Breast epithelium (tissue), 4 donors: ENCODE results near the gene ZMYM2. TPM values are rescaled to one million over a fixed set of nuclear protein-coding genes. Genes with fewer than 3 reads are reported as not detected.
A peak's percentile ranks its signal among the peaks of the same experiment; 100 is the strongest.

ENCODE experiments used
- DNase-seq, 2 donors: peaks; one replicate each; pipeline ENCODE4 v3.0.0-alpha.2; 2019; ENCODE audit warnings: low spot score in 2 of 2
- H3K27ac ChIP-seq, 2 donors: fragments of 200-600 bp; sonication (generic) in 1 of 2; one replicate each; pipeline ENCODE4 v1.5.1; 2016 to 2019; ENCODE audit warnings: mild to moderate bottlenecking in 1 of 2
- H3K27me3 ChIP-seq, 2 donors: fragments of 200-600 bp; sonication (generic) in 1 of 2; one replicate each; pipeline versions ENCODE4 v1.5.1 to v1.6.0; 2017 to 2019; ENCODE audit warnings: control low read depth in 1 of 2, mild to moderate bottlenecking in 1 of 2
- H3K36me3 ChIP-seq: fragments of 200-600 bp; one replicate; pipeline ENCODE4 v1.5.1; 2019
- H3K4me1 ChIP-seq, 2 donors: fragments of 200-600 bp; sonication (generic); one replicate each; pipeline ENCODE4 v1.5.1; 2016 to 2019; ENCODE audit warnings: control low read depth in 1 of 2
- H3K4me3 ChIP-seq, 3 donors: fragments of 200-600 bp; sonication (generic); 1 replicate in 2 of 3; 2 replicates in 1 of 3; pipeline ENCODE4 v1.5.1; 2016 to 2019; ENCODE audit warnings: mild to moderate bottlenecking in 3 of 3, moderate library complexity in 2 of 3
- H3K9me3 ChIP-seq, 2 donors: fragments of 200-600 bp; sonication (generic) in 1 of 2; one replicate each; pipeline ENCODE4 v1.5.1; 2016 to 2019; ENCODE audit warnings: control low read depth in 1 of 2
- CTCF ChIP-seq, 3 donors: fragments of 450-650 bp; IDR thresholded peaks; one replicate each; pipeline ENCODE4 v1.5.1; 2016 to 2017; ENCODE audit warnings: antibody characterized with exemption in 3 of 3, mild to moderate bottlenecking in 3 of 3, moderate library complexity in 3 of 3
- POLR2A ChIP-seq: fragments of 450-650 bp; IDR thresholded peaks from one replicate; pipeline ENCODE4 v1.6.1; 2016; ENCODE audit warnings: antibody characterized with exemption, mild to moderate bottlenecking, moderate library complexity
- POLR2AphosphoS5 ChIP-seq, 3 donors: sonication (generic); formaldehyde crosslinking; IDR thresholded peaks; one replicate each; pipeline ENCODE4 v1.6.1; 2017; ENCODE audit warnings: antibody characterized with exemption in 3 of 3
- intact Hi-C: fragments of 100-400 bp; cut with DNase I; formaldehyde crosslinking; loops from one replicate; pipeline ENCODE4 v1.15.1; 2023; ENCODE audit warnings: low total_unique reads
- total RNA-seq, 3 donors: library from RNA; depleted of rRNA; stranded (reverse); fragments of >200 nt; gene quantifications; one replicate each; pipeline ENCODE4 v1.1.0, GENCODE V29; 2016

ZMYM2 gene
- 100 to 1,000 TPM in 1 of 3 donors, 10 to 100 TPM in 2; 76.5 to 118 (median 93.1) TPM for total RNA-seq

GRCh38 chr13:19958155-19959111 is at the start of gene ZMYM2:
ZMYM2 (plus strand) TSS chr13:19958727; CDS start chr13:19993073, 34,346 bp downstream.
- Histone ChIP-seq H3K4me1 (peaks cover 0 to 12% of the 10 kb centered on the region in 2 donors), H3K27me3 (no peaks in the 10 kb centered on the region), H3K27ac (peak within 1 kb of the TSS; percentile 97 to 99), H3K9me3 (no peaks in the 10 kb centered on the region), H3K4me3 (peak within 1 kb of the TSS; percentile 88 to 89 (median 88)), H3K36me3 (no peaks in the 10 kb centered on the region)
- peak; percentile 97 to 98 for DNase-seq
- intact Hi-C loops: loop anchor here (5.0 kb wide), 2 partner anchors 96 to 326 kb away; partner anchors contain the start of genes MPHOSPH8 and ZMYM5
- peak; percentile 71 for TF ChIP-seq POLR2A
- no peak for TF ChIP-seq CTCF (IDR thresholded peaks at IDR 0.05)
- TF ChIP-seq POLR2AphosphoS5 (IDR thresholded peaks at IDR 0.05): peak in 2 of 3 donors; percentile 55 to 66

DNA sequence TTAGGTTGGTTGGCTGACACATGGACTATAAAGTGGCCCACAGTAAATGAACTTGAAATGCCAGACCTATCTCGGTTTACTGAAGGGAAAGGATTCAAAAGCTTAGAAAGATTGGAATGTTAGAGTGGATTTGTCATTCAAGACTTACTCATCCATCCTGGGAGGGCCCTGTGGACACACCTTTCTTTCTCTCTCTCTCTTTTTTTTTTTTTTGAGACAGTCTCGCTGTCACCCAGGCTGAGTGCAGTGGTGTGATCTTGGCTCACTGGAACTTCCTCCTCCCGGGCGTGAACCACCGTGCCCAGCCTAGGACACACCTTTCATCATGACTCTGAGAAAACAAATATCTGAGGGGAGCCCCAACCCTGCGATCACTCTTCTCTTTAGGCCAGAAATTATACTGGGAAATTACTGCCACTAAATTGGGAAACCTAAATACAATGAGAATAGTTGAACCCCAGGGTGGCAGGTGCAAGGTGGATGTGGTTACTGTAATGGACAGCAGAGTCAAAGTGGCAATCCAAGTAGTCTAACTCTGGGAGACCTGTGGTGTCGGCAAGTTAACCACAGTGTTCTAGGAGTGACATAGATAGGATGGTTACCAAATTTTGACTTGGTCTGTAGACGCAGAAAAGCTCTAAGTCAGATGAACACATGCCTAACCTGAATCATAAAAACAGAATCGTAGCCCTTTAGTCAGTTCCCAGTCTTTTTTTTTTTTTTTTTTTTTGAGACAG is 48.0 kb upstream of the ZMYM2 start:
- no peaks in the 10 kb centered on the region for H3K9me3 ChIP-seq
- TF ChIP-seq CTCF (IDR thresholded peaks at IDR 0.05) (no peak), POLR2A (no peak), POLR2AphosphoS5 (IDR thresholded peaks at IDR 0.05) (no peak)
- H3K27me3 ChIP-seq: no peaks in the 10 kb centered on the region
- no peaks in the 10 kb centered on the region for H3K36me3 ChIP-seq
- no peak for DNase-seq
- no peaks in the 10 kb centered on the region for H3K4me1 ChIP-seq
- no peak overlapping the region for H3K27ac ChIP-seq
- intact Hi-C loops: no loop called here
- H3K4me3 ChIP-seq: no peak overlapping the region

DNA sequence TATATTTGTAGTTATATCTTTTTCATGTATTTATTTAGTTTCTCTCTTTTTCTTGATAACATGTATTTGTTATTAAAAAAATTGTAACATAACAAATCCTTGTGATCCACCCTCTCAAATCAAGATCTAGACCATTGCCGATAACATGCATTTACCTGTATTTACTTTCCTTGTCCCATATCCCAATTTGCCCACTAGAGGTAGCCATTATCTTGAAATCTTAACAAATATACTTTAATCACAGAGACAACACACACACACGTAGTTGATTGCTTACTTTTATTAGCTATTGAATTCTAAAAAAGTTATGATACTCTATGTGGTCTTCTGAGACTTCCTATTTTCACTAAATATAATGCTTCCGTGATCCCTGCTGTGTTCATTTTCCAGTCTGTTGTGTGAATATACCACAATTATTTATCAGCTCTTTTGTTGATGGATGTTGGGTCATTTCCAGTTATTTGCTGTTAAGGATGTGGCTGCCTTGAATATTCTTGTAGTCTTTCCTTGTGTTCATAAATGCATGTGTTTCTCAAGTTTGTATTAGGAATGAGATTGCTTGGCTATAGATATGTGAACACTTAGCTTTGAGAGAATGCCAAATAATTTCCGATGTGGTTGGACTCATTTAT is 31.3 kb upstream of the ZMYM2 start:
- H3K9me3 ChIP-seq: no peaks in the 10 kb centered on the region
- intact Hi-C loops: no loop called here

DNA sequence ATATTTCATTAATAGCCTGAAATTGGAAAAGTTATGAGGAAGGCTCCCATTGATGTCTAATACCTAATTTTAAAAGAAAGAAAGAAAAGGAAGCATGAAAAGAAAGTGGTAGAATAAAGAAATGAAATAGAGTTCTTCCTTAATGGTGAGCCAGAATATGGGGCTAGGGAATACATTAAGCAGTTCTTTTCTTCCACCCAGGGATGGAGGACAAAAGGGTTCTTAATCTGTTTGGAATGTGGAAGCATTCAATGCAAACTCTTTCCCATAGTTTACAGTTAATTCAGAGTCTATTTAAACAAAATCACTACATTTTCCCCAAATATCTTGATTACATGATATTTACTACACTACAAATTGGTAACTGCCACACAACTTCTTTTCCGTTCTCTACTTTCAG is 18.4 kb upstream of the ZMYM2 start:
- Histone ChIP-seq H3K9me3 (no peaks in the 10 kb centered on the region), H3K4me1 (no peaks in the 10 kb centered on the region), H3K36me3 (no peaks in the 10 kb centered on the region), H3K4me3 (no peak overlapping the region), H3K27ac (no peak overlapping the region), H3K27me3 (no peaks in the 10 kb centered on the region)
- TF ChIP-seq POLR2AphosphoS5 (IDR thresholded peaks at IDR 0.05) (no peak), POLR2A (no peak), CTCF (IDR thresholded peaks at IDR 0.05) (no peak)
- DNase-seq: no peak
- intact Hi-C loops: no loop called here

More for the DNA sequence above, 31.3 kb upstream of the ZMYM2 start:
- TF ChIP-seq CTCF (IDR thresholded peaks at IDR 0.05): peak in 2 of 3 donors; percentile 28 to 40
- no peak for TF ChIP-seq POLR2A
- no peak overlapping the region for H3K4me3 ChIP-seq
- no peak overlapping the region for H3K27ac ChIP-seq
- no peaks in the 10 kb centered on the region for H3K4me1 ChIP-seq
- H3K27me3 ChIP-seq: no peaks in the 10 kb centered on the region
- H3K36me3 ChIP-seq: no peaks in the 10 kb centered on the region
- no peak for DNase-seq
